ENCODE results near the gene FAM169A. TPM values are rescaled to one million over a fixed set of nuclear protein-coding genes. Genes with fewer than 3 reads are reported as not detected.
"Not testable (repeated sequence)": the region's sequence is repeated elsewhere in the genome, so short reads cannot be mapped to it uniquely, and the experiment has no call there.

Gene FAM169A
- total RNA-seq, 4 donors from 2014 or later: 0.19 to 0.96 (median 0.30) TPM

GRCh38 chr5:74875994-74876791 lies 10.0 kb upstream of the FAM169A start:
- no peak for TF ChIP-seq CTCF (IDR thresholded peaks at IDR 0.05)
- ATAC-seq (ENCODE audit: low FRiP score) (no peak), DNase-seq (ENCODE audit: low spot score) (no peak)

- TF ChIP-seq CTCF (IDR thresholded peaks at IDR 0.05): no peak
- DNase-seq (ENCODE audit: low spot score) (no peak), ATAC-seq (ENCODE audit: low FRiP score) (no peak)
Measured at GRCh38 chr5:74873525-74874249, 7.5 kb upstream of the FAM169A start.

GRCh38 chr5:74870299-74871067 lies 4.3 kb upstream of the FAM169A start:
- no peak for TF ChIP-seq CTCF (IDR thresholded peaks at IDR 0.05)
- DNase-seq (ENCODE audit: low spot score) (no peak), ATAC-seq (ENCODE audit: low FRiP score) (no peak)

GRCh38 chr5:74869414-74869813 lies 3.2 kb upstream of the FAM169A start:
- DNase-seq (ENCODE audit: low spot score); ATAC-seq (ENCODE audit: low FRiP score): not testable (repeated sequence)

- peak; percentile 24 for ATAC-seq (ENCODE audit: low FRiP score)
- no peak for DNase-seq (ENCODE audit: low spot score)
- TF ChIP-seq CTCF (IDR thresholded peaks at IDR 0.05): no peak
Measured at GRCh38 chr5:74866596-74867162, 492 bp upstream of the FAM169A start.

GRCh38 chr5:74865256-74865803 lies 857 bp downstream of the FAM169A start:
- ATAC-seq (ENCODE audit: low FRiP score): no peak
- TF ChIP-seq CTCF (IDR thresholded peaks at IDR 0.05): no peak
- no peak for DNase-seq (ENCODE audit: low spot score)

- TF ChIP-seq CTCF (IDR thresholded peaks at IDR 0.05): no peak
- ATAC-seq (ENCODE audit: low FRiP score) (no peak), DNase-seq (ENCODE audit: low spot score) (no peak)
Measured at GRCh38 chr5:74864823-74865222, 1.4 kb downstream of the FAM169A start.

Measured in omental fat pad (tissue), 4 donors.